ENCODE measurements around the gene PLP1. TPM values are rescaled to one million over a fixed set of nuclear protein-coding genes. Genes with fewer than 3 reads are reported as not detected.
"Not testable (repeated sequence)": the region's sequence is repeated elsewhere in the genome, so short reads cannot be mapped to it uniquely, and the experiment has no call there.

The PLP1 gene
- total and polyA plus RNA-seq, 11 donors: 1.2 to 12.5 (median 3.8) TPM

DNA sequence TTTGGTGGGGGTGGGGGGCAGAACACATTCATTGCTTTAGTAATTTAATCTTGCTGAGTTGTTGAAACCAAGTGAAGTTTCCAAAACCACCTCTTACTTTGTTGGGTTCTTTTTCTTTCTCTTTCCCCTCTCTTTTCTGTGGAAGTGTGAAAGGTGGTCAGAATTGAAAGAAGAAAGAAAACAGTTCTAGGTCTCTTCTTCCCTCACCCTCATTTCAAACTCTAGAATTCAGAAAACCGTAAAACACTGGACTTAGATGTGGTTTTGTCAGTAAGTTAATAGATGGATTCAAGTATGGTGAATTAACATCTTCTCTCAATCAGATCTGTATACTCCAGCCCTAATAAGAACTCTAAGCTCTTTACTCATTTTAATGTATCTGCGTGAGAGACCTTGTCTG lies 23.7 kb downstream of the PLP1 start:
- TF ChIP-seq, protein P1, sequence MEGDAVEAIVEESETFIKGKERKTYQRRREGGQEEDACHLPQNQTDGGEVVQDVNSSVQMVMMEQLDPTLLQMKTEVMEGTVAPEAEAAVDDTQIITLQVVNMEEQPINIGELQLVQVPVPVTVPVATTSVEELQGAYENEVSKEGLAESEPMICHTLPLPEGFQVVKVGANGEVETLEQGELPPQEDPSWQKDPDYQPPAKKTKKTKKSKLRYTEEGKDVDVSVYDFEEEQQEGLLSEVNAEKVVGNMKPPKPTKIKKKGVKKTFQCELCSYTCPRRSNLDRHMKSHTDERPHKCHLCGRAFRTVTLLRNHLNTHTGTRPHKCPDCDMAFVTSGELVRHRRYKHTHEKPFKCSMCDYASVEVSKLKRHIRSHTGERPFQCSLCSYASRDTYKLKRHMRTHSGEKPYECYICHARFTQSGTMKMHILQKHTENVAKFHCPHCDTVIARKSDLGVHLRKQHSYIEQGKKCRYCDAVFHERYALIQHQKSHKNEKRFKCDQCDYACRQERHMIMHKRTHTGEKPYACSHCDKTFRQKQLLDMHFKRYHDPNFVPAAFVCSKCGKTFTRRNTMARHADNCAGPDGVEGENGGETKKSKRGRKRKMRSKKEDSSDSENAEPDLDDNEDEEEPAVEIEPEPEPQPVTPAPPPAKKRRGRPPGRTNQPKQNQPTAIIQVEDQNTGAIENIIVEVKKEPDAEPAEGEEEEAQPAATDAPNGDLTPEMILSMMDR (IDR thresholded peaks at IDR 0.05): no peak
- no peak for TF ChIP-seq POLR2A (IDR thresholded peaks at IDR 0.05)
- Histone ChIP-seq H3K27me3 (peaks cover 0 to 9% (median 0%) of the 10 kb centered on the region in 9 donors), H3K27ac (no peak overlapping the region), H3K9me3 (no peaks in the 10 kb centered on the region), H3K4me1 (no peaks in the 10 kb centered on the region), H3K4me3 (no peak overlapping the region), H3K36me3 (no peaks in the 10 kb centered on the region)
- DNase-seq (no peak), ATAC-seq (no peak)
- 64 to 95% (median 93%) methylated on average over 2 of the region's 2 CpGs for WGBS, 4 donors
- intact Hi-C loops (cut with DNase I): no loop called here

DNA sequence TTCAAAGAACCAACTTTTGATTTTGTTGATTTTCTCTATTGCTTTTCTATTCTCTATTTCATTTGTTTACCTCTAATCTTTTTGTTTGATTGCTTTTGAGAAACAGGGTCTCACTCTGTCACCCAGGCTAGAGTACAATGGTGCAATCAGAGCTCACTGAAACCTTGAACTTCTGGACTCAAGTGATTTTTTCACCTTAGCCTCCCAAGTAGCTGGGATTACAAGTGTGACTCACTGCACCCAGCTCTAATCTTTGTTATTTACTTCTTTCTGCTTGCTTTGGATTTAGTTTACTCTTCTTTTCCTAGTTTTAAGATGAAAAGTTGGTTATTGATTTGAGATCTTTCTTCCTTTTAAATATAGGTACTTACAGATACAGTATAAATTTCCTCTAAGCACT lies 29.2 kb downstream of the PLP1 start:
- no peaks in the 10 kb centered on the region for H3K9me3 ChIP-seq
- TF ChIP-seq, protein P1 (IDR thresholded peaks at IDR 0.05): no peak
- TF ChIP-seq POLR2A (IDR thresholded peaks at IDR 0.05): no peak
- H3K36me3 ChIP-seq: no peaks in the 10 kb centered on the region
- no peak overlapping the region for H3K4me3 ChIP-seq
- H3K27me3 ChIP-seq: peaks cover 0 to 9% (median 0%) of the 10 kb centered on the region in 9 donors
- no peaks in the 10 kb centered on the region for H3K4me1 ChIP-seq
- intact Hi-C loops (cut with DNase I): no loop called here
- ATAC-seq: no peak
- no peak for DNase-seq
- H3K27ac ChIP-seq: no peak overlapping the region

DNA sequence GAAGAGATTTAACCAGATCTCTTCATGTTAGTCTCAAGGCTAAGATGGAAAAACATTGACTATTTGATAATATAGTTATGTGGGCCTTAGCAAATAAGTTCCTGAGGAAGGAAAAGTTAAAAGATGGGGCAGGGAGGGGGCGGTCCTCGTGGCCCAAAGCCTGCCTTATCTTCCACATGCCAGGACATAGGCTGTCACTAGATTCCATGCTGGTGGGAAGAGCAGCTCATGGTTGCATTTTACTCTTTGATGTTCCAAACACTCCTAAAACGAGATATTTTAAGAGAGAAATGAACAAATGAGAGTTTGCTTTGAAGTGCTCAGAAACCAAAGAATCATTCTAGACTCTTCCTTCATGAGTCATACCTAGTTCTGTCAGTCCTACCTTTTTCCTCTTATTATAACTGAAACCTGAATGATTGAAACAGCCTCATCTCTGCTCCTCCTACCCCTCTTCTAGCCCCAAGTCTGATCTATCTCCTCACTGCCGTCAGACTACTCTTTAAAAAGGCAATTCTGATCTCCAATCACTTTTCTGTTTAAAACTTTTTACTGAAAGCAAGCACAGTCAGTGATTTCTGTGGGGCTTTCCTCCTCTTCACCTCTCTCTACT lies 30.3 kb downstream of the PLP1 start:
- no peak for TF ChIP-seq POLR2A (IDR thresholded peaks at IDR 0.05)
- TF ChIP-seq, protein P1 (IDR thresholded peaks at IDR 0.05): no peak
- ATAC-seq (no peak), DNase-seq (no peak)
- 59 to 78% (median 70%) methylated on average over 4 of the region's 4 CpGs for WGBS, 4 donors
- Histone ChIP-seq H3K27ac (no peak overlapping the region), H3K9me3 (no peaks in the 10 kb centered on the region), H3K36me3 (no peaks in the 10 kb centered on the region), H3K4me3 (no peak overlapping the region), H3K27me3 (peaks cover 0 to 5% (median 0%) of the 10 kb centered on the region in 9 donors), H3K4me1 (no peaks in the 10 kb centered on the region)
- intact Hi-C loops (cut with DNase I): no loop called here

DNA sequence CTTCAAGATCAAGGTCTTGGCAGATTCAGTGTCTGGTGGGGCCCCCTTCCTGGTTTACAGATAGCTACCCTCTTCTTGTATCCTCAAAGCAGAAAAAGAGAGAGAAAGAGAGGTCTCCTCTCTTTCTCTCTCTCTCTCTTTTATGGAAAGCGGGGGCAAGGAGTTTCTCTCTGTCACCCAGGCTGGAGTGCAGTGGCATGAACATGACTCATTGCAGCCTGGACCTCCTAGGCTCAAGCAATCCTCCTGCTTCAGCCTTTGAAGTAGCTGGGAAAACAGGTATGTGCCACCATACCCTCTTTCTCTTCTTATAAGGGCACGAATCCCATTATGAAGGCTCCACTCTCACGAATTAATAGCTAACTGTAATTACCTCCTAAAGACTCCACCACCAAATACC lies 35.2 kb downstream of the PLP1 start:
- H3K27me3 ChIP-seq: peaks cover 0 to 15% (median 0%) of the 10 kb centered on the region in 9 donors
- ATAC-seq: no peak
- H3K27ac ChIP-seq: no peak overlapping the region
- DNase-seq: no peak
- 65 to 95% (median 87%) methylated on average over 3 of the region's 3 CpGs for WGBS, 4 donors
- H3K4me3 ChIP-seq: no peak overlapping the region
- no peaks in the 10 kb centered on the region for H3K36me3 ChIP-seq
- TF ChIP-seq, protein P1 (IDR thresholded peaks at IDR 0.05): no peak
- no peak for TF ChIP-seq POLR2A (IDR thresholded peaks at IDR 0.05)
- intact Hi-C loops (cut with DNase I): loop anchor here in 5 of 10 donors (10.0 kb wide), 2 partner anchors 97 to 277 kb away; partner anchors contain the start of gene TMEM31 (in 3 of the 5)
- H3K4me1 ChIP-seq: no peaks in the 10 kb centered on the region
- no peaks in the 10 kb centered on the region for H3K9me3 ChIP-seq

DNA sequence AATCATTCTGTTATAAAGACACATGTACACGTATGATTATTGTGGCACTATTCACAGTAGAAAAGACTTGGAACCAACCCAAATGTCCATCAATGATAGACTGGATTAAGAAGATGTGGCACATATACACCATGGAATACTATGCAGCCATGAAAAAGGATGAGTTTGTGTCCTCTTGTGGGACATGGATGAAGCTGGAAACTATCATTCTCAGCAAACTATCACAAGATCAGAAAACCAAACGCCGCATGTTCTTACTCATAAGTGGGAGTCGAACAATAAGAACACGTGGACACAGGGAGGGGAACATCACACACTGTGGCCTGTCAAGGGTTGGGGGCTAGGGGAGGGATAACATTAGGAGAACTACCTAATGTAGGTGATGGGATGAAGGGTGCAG lies 40.5 kb downstream of the PLP1 start:
- H3K4me3 ChIP-seq, H3K9me3 ChIP-seq, H3K4me1 ChIP-seq, H3K36me3 ChIP-seq, ATAC-seq, H3K27ac ChIP-seq, DNase-seq: not testable (repeated sequence)
- WGBS, 4 donors: 38 to 46% (median 41%) methylated on average over 5 of the region's 5 CpGs
- peaks cover 0 to 13% (median 0%) of the 10 kb centered on the region in 9 donors for H3K27me3 ChIP-seq
- intact Hi-C loops (cut with DNase I): loop anchor here (1.0 to 10.0 kb wide), 7 partner anchors 102 to 285 kb away; partner anchors contain the start of genes TMEM31 (in 5 of the 10) and MORF4L2 (in 3 of the 10)
